HepG2 (cell line): Measurements from ENCODE around the gene VPS37D. TPM values are rescaled to one million over a fixed set of nuclear protein-coding genes. Genes with fewer than 3 reads are reported as not detected.
A peak's percentile ranks its signal among the peaks of the same experiment; 100 is the strongest.

ENCODE experiments used
- ARNTL ChIP-seq: sonication (generic); formaldehyde crosslinking; IDR thresholded peaks from 2 replicates; pipeline ENCODE4 v1.4.0; 2020; ENCODE audit warnings: mild to moderate bottlenecking, missing genetic modification reagents
- HOXD1 ChIP-seq: sonication (generic); formaldehyde crosslinking; IDR thresholded peaks from 2 replicates; pipeline ENCODE4 v1.5.0; 2020; ENCODE audit warnings: missing genetic modification reagents
- IRX3 ChIP-seq: sonication (generic); formaldehyde crosslinking; IDR thresholded peaks from 2 replicates; pipeline ENCODE4 v1.8.1; 2023; ENCODE audit warnings: mild to moderate bottlenecking, low read depth, missing genetic modification reagents, borderline replicate concordance
- JARID2 ChIP-seq: sonication (generic); formaldehyde crosslinking; IDR thresholded peaks from 2 replicates; pipeline ENCODE4 v1.8.1; 2023; ENCODE audit warnings: missing genetic modification reagents, inconsistent platforms; ENCODE audit not compliant: insufficient replicate concordance
- KDM6A ChIP-seq: IDR thresholded peaks from 2 replicates; pipeline ENCODE4 v1.6.1; 2016; ENCODE audit warnings: low read depth
- NR3C1 ChIP-seq: sonication (generic); formaldehyde crosslinking; IDR thresholded peaks from 2 replicates; pipeline ENCODE4 v1.4.0; 2020; ENCODE audit warnings: missing genetic modification reagents
- POLR2G ChIP-seq: fragments of 200-400 bp; formaldehyde crosslinking; IDR thresholded peaks from 2 replicates; pipeline ENCODE4 v1.6.1; 2018; ENCODE audit warnings: mild to moderate bottlenecking, low read depth, low read length, moderate library complexity
- PRDM10 ChIP-seq: sonication (generic); formaldehyde crosslinking; IDR thresholded peaks from 2 replicates; pipeline ENCODE4 v1.4.0; 2020; ENCODE audit warnings: low read depth, missing genetic modification reagents
- TAF15 ChIP-seq: fragments of 200-400 bp; formaldehyde crosslinking; IDR thresholded peaks from one replicate; pipeline ENCODE4 v1.6.1; 2018; ENCODE audit warnings: mild to moderate bottlenecking, low read depth, low read length; ENCODE audit not compliant: poor library complexity, severe bottlenecking
- TP53 ChIP-seq: sonication (generic); formaldehyde crosslinking; conservative IDR thresholded peaks from 2 replicates; pipeline ENCODE4 v1.4.0; 2020; ENCODE audit warnings: missing genetic modification reagents
- ZNF407 ChIP-seq: sonication (generic); formaldehyde crosslinking; IDR thresholded peaks from one replicate; pipeline ENCODE4 v1.5.1; 2020; ENCODE audit warnings: mild to moderate bottlenecking, missing genetic modification reagents; ENCODE audit errors: not compliant biosample characterization
- ZNF441 ChIP-seq: sonication (generic); formaldehyde crosslinking; IDR thresholded peaks from 2 replicates; pipeline ENCODE4 v1.7.0; 2021; ENCODE audit warnings: missing genetic modification reagents, borderline replicate concordance
- ZNF709 ChIP-seq: sonication (generic); formaldehyde crosslinking; IDR thresholded peaks from 2 replicates; pipeline ENCODE4 v1.5.0; 2020; ENCODE audit warnings: mild to moderate bottlenecking, missing genetic modification reagents
- ZNF776 ChIP-seq: sonication (generic); formaldehyde crosslinking; IDR thresholded peaks from 2 replicates; pipeline ENCODE4 v1.4.0; 2020; ENCODE audit warnings: mild to moderate bottlenecking, missing genetic modification reagents
- polyA plus RNA-seq, 8 experiments: library from polyadenylated mRNA; depleted of rRNA in 3 of 8; stranded (reverse) in 7 of 8; unstranded in 1 of 8; fragments of >200 nt; fragmentation: Illumina TruSeq in 4 of 8; extraction: Trizol in 4 of 8; gene quantifications; 2 replicates each; pipeline versions ENCODE4 v1.2.1 to v1.2.3, GENCODE V29; 2011 to 2016; ENCODE audit warnings: low read depth in 4 of 8, missing spikeins in 1 of 8, mixed read lengths in 1 of 8; ENCODE audit not compliant: insufficient read depth in 1 of 8
- total RNA-seq, 5 experiments: library from RNA; depleted of rRNA; stranded (reverse); fragments of >200 nt; fragmentation: Illumina TruSeq; extraction: Trizol; gene quantifications; 2 replicates each; pipeline ENCODE4 v1.2.3, GENCODE V29; 2016; ENCODE audit warnings: low read depth in 1 of 5
- TF ChIP-seq, protein P1 (sequence below): IDR thresholded peaks from 2 replicates; pipeline ENCODE4 v1.6.1; 2012; ENCODE audit warnings: low read depth, low read length, improper control_type of control experiment

VPS37D gene
- total and polyA plus RNA-seq, 2 of the 13 experiments (the other 11 are each of a cell fraction or from before 2014, with no cell fraction given): 3.8 to 6.3 TPM

DNA sequence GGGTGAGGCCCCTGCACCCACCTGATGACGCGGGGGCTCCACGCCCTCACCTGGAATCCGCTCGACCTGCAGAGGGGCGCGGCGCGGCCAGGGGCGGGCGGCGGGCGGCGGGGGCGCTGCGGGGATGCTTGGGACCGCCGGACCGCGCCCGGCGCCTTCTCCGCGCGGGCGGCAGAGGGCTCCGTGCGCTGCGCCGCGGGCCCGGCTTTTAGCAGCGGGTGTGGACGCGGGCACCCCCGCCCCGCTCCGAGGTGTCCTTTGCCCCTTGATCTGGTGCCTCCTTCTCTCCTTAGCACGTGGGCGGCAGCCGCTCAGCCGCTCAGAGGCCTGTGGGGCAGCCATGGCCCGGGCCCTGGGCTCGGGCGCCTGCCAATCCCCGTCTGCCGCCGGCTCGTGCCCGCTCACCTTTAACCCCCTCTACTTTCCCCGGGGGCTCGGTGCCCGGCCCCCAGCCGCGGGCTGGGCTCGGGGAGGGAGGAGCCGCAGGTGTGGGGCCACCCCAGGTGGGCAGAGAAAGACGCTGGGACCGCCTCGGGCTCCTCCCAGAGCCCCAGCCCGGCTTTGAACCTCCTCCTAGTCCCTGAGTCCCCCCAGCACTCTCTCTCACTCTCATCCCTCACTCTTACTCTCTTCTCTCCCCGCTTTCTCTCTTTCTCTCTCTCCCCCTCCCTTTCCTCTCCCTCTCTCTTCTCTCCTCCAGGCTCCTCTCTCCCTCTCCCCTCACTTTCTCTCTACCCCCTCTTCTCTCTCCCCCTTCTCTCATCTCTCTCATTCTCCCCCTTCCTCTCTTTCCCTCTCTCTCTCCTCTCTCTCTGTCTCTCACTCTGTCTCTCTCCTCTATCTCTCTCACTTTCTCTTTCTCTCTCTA lies 19.7 kb upstream of the VPS37D start (continued):
- TF ChIP-seq ZNF407 (CRISPR knock-in tag): no peak
- no peak for TF ChIP-seq JARID2 (CRISPR knock-in tag)
- no peak for TF ChIP-seq ZNF441 (CRISPR knock-in tag)
- TF ChIP-seq ZNF709 (CRISPR knock-in tag): no peak
- no peak for TF ChIP-seq IRX3 (CRISPR knock-in tag)
- peak; percentile 75 for TF ChIP-seq POLR2G
- TF ChIP-seq KDM6A (CRISPR knock-in tag): no peak
- no peak for TF ChIP-seq TP53 (CRISPR knock-in tag)
- no peak for TF ChIP-seq NR3C1 (CRISPR knock-in tag)
- TF ChIP-seq ARNTL (CRISPR knock-in tag): peak; percentile 80
- no peak for TF ChIP-seq PRDM10 (CRISPR knock-in tag)
- TF ChIP-seq, protein P1, sequence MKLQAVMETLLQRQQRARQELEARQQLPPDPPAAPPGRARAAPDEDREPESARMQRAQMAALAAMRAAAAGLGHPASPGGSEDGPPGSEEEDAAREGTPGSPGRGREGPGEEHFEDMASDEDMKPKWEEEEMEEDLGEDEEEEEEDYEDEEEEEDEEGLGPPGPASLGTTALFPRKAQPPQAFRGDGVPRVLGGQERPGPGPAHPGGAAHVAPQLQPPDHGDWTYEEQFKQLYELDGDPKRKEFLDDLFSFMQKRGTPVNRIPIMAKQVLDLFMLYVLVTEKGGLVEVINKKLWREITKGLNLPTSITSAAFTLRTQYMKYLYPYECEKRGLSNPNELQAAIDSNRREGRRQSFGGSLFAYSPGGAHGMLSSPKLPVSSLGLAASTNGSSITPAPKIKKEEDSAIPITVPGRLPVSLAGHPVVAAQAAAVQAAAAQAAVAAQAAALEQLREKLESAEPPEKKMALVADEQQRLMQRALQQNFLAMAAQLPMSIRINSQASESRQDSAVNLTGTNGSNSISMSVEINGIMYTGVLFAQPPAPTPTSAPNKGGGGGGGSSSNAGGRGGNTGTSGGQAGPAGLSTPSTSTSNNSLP: no peak
- no peak for TF ChIP-seq TAF15
- peak; percentile 25; the same call in 1 of the 2 replicates for TF ChIP-seq ZNF776 (CRISPR knock-in tag)
- no peak for TF ChIP-seq HOXD1 (CRISPR knock-in tag)
